ENCODE data around the gene CCRL2. TPM values are rescaled to one million over a fixed set of nuclear protein-coding genes. Genes with fewer than 3 reads are reported as not detected.

CCRL2 gene
- total RNA-seq, 1 donor from 2014 or later: not detected

GRCh38 chr3:46361408-46362283, 45.4 kb upstream of the CCRL2 start:
- Histone ChIP-seq H3K4me1 (no peaks in the 10 kb centered on the region), H3K4me3 (no peak overlapping the region), H3K36me3 (no peaks in the 10 kb centered on the region), H3K9me3 (no peaks in the 10 kb centered on the region), H3K27ac (no peak overlapping the region), H3K27me3 (no peaks in the 10 kb centered on the region)
- intact Hi-C loops (cut with DNase I): no loop called here
- TF ChIP-seq CTCF (IDR thresholded peaks at IDR 0.05): no peak
- DNase-seq (ENCODE audit: low spot score in 2 of 2): no peak

- Histone ChIP-seq H3K36me3 (no peaks in the 10 kb centered on the region), H3K4me1 (no peaks in the 10 kb centered on the region), H3K9me3 (no peaks in the 10 kb centered on the region), H3K27me3 (no peaks in the 10 kb centered on the region), H3K4me3 (no peak overlapping the region), H3K27ac (no peak overlapping the region)
- intact Hi-C loops (cut with DNase I): no loop called here
- DNase-seq (ENCODE audit: low spot score in 2 of 2): no peak
- no peak for TF ChIP-seq CTCF (IDR thresholded peaks at IDR 0.05)
Measured at GRCh38 chr3:46365041-46365440, 42.0 kb upstream of the CCRL2 start.

GRCh38 chr3:46365737-46366524, 41.1 kb upstream of the CCRL2 start:
- no peaks in the 10 kb centered on the region for H3K36me3 ChIP-seq
- H3K4me3 ChIP-seq: no peak overlapping the region
- H3K4me1 ChIP-seq: no peaks in the 10 kb centered on the region
- no peak for DNase-seq (ENCODE audit: low spot score in 2 of 2)
- no peak for TF ChIP-seq CTCF (IDR thresholded peaks at IDR 0.05)
- no peaks in the 10 kb centered on the region for H3K27me3 ChIP-seq
- no peaks in the 10 kb centered on the region for H3K9me3 ChIP-seq
- no peak overlapping the region for H3K27ac ChIP-seq
- intact Hi-C loops (cut with DNase I): no loop called here

GRCh38 chr3:46367811-46368210, 39.2 kb upstream of the CCRL2 start:
- TF ChIP-seq CTCF (IDR thresholded peaks at IDR 0.05): no peak
- Histone ChIP-seq H3K4me3 (no peak overlapping the region), H3K36me3 (no peaks in the 10 kb centered on the region), H3K27me3 (no peaks in the 10 kb centered on the region), H3K9me3 (no peaks in the 10 kb centered on the region), H3K4me1 (no peaks in the 10 kb centered on the region), H3K27ac (no peak overlapping the region)
- intact Hi-C loops (cut with DNase I): no loop called here
- no peak for DNase-seq (ENCODE audit: low spot score in 2 of 2)

- no peaks in the 10 kb centered on the region for H3K36me3 ChIP-seq
- no peaks in the 10 kb centered on the region for H3K27me3 ChIP-seq
- no peak overlapping the region for H3K27ac ChIP-seq
- H3K9me3 ChIP-seq: no peaks in the 10 kb centered on the region
- TF ChIP-seq CTCF (IDR thresholded peaks at IDR 0.05): no peak
- peak; percentile 34 to 81 for DNase-seq (ENCODE audit: low spot score in 2 of 2)
- intact Hi-C loops (cut with DNase I): no loop called here
- no peaks in the 10 kb centered on the region for H3K4me1 ChIP-seq
- H3K4me3 ChIP-seq: no peak overlapping the region
Measured at GRCh38 chr3:46368569-46368968, 38.5 kb upstream of the CCRL2 start.

Data from ascending aorta (tissue), 2 donors.